T47D (cell line): ENCODE measurements around the gene KCTD11.
A peak's percentile ranks its signal among the peaks of the same experiment; 100 is the strongest.
"Not testable (repeated sequence)": the region's sequence is repeated elsewhere in the genome, so short reads cannot be mapped to it uniquely, and the experiment has no call there.

Source experiments
- DNase-seq, 2 experiments: peaks; one replicate each; pipeline versions ENCODE4 v3.0.0 to v3.0.0-alpha.2; 2011 to 2012; ENCODE audit warnings: low read depth in 1 of 2, low spot score in 1 of 2
- JUND ChIP-seq: IDR thresholded peaks from 2 replicates; pipeline ENCODE4 v1.6.1; 2012; ENCODE audit warnings: low read depth
- in situ Hi-C: cut with HindIII; loops from 2 replicates; pipeline ENCODE4 v1.10.0; 2016; ENCODE audit warnings: low sequenced_read_pairs, low pct_unique_long_range_greater_than_20kb

Gene KCTD11

DNA sequence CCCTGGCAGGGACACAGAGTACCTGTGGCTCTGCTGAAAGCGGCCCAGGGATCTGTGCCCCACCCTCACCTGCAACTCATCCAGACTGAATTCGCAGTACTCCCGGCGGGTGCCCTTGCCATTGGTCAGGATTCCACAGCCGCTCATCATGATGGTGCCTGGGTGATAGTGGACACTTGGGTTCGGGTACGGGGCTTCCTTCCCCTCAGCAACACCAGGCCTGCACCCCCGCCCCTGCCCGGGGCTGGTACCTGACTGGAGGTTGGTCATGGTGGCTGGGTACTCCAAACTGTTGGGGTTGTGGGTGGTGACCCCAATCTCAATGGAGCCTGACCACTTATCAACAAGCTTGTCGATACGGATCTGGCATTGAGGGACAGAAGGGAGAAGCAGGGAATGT is 25.8 kb upstream of the KCTD11 start:
- no peak for TF ChIP-seq JUND
- in situ Hi-C loops: no loop called here
- no peak for DNase-seq

DNA sequence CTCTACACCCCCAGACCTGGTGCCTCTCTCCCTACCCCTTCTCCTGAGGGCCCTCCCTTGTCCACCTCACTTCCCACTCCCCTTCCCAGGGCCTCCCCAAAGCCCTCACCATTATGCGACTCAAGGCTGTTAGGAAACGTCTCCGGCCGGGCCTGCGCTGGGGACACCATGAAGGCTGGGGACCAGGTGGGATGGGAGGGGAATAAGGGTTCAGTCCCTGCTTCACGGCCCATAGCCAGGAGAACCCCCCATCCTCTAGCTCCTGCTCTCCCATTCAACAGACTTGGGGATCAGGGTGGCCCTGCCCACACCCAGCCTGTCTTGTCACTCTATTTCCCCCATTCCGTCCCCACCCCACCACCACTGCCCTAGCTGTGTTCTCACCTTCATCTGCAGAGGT is 24.9 kb upstream of the KCTD11 start:
- DNase-seq: no peak
- no peak for TF ChIP-seq JUND
- in situ Hi-C loops: no loop called here

DNA sequence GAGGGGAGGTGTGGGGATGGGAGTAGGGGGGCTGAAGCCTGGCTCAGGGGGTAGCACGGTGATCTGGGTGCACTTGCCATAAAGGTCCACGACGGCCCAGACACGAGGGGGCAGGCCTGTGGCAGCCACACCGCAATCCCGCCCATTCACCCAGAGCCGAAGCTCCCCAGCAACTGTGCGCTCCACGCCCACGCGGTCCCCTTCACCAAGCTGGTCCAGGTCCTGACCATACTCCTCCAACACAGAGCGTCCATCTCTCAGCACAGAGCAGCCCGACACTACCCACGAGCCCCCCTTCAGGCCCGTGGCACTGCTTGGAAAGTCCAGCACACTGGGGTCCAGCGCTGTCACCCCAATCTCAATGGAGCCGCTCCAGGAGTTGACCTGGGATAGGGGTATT is 24.5 kb upstream of the KCTD11 start:
- DNase-seq: no peak
- no peak for TF ChIP-seq JUND

DNA sequence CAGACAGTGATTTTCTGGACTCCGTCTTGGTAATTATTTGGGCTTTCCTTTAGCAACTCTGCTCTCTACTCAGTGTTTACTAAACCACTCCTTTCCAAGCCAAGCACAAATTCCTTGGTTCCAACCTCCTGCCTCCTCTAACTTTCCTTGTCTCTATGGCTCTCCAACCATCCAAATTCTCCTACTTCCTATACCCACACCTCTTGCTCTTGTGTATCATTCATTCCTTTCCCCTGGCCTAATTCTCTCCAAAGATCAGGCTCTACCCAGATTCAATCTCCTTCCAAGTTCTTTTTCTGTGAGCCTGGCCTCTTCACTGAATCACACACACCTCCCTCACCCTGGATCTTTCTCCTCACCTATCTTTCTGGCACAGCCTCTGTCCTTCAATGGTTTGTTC is 24.0 kb upstream of the KCTD11 start:
- no peak for TF ChIP-seq JUND
- in situ Hi-C loops: no loop called here
- no peak for DNase-seq

More for the DNA sequence above, 24.5 kb upstream of the KCTD11 start:
- in situ Hi-C loops: no loop called here

DNA sequence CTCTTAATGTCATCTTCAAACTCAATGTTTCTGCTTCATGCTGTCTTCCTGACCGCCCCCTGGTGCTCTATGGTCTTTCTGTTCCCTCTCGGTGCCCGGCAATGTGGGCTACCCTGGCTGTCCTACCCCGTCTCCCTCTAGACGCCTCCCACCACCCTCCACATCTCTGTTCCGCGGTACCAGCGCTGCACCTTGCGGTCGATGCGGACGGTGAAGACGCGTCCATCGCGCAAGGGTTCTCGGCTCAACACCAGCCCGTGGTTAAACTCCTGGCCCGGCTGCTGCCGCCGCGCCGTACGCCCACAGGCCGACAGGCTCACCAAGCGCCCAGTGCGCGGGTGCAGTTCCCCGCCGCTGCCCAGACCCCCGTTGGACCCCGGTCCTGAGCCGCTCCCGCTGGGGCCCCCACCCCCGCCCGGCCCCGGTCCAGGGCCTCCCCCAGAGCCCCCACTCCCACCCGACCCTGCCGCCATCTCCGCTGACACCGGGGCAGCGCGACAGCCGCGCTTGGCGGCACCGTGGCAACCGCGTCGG is 23.1 kb upstream of the KCTD11 start, which contains the start of gene NEURL4:
Gene NEURL4, minus strand, starts transcription at position 496 of the 534 bp plus-strand sequence. Its CDS starts 23 bp downstream, at position 473.
- no peak for TF ChIP-seq JUND
- in situ Hi-C loops: no loop called here
- no peak for DNase-seq

DNA sequence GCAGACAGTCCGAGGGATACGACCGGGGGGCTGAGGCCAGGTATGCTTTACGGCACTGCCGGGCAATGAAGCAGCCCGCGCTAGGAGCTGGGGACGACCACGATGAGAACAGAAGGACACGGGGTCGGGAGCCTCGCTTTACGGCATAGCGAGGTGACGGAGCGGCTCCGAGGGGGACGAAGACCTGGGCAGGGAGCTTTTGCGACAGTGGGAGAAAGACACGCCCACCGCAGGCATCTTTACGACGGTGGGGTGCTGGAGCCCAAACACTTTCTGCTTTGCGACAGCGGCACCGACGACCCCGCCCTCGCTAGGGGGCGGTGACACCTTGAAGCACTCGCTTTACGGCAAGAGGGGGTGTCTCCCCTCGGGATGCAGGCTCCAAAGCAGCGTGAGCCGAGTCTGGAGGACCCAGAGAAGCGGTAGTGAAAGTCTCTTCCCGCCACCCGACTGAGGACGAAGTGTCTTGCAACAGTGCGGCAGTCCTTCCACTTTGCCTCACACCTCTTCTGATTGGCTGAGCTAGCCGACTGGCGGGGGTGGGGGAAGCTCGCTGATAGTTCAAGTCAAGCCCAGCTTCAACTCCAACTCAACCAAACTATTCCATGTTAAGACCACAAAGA is 22.5 kb upstream of the KCTD11 start:
- peak; percentile 96 to 98 for DNase-seq

DNA sequence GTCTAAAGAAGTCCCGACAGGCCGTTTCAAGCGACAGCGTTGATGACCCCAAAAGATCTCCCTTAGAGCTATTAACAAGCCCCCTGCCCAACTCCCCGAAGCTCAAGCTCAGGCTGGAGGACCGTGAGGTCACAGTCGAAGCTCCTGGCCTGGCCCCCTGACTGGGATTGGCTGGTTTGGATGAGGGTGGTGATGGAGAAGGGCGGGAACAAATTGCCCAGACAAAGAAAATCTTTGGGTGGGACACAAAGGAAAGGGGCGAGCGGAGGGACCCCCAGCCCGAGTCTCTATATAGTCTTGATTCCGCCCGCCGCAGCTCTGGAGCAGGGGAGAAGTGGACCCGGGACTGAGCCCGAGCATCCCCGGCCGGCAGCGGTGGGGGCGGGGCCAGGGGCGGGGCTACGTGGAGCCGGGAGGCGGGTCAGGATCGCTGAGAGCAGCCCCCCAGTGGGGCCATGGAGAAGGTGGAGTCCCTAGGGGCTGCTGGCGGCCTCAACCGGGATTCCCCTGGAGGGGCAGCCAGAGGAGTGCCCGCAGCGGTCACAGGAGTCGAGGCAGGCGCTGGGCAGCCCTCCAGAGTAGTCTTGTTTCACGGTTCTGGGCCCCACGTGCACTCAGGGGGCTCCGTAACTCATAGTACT is 21.8 kb upstream of the KCTD11 start:
- in situ Hi-C loops: no loop called here
- no peak for TF ChIP-seq JUND
- DNase-seq: peak; percentile 80 to 82

More for the DNA sequence above, 22.5 kb upstream of the KCTD11 start:
- no peak for TF ChIP-seq JUND
- in situ Hi-C loops: no loop called here

DNA sequence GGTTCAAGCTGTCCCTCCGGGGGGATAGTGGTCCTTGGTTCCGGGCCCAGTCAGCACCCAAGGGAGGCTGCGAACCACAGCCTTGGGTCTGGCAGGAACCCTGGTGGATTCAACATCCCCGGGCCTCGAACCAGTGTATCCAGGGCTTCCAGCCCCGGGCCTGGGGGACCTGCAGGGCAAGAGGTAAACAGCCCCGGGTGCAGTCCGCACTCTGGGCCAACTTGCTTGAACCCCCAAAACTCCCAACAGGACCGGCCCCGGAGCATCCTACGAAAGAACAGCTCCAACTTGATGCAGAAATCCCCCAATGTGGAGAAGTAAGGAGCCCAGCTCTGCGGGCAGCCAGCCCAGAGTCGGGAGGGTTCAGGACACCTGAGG is 21.3 kb upstream of the KCTD11 start:
- no peak for DNase-seq
- TF ChIP-seq JUND: no peak
- in situ Hi-C loops: no loop called here

DNA sequence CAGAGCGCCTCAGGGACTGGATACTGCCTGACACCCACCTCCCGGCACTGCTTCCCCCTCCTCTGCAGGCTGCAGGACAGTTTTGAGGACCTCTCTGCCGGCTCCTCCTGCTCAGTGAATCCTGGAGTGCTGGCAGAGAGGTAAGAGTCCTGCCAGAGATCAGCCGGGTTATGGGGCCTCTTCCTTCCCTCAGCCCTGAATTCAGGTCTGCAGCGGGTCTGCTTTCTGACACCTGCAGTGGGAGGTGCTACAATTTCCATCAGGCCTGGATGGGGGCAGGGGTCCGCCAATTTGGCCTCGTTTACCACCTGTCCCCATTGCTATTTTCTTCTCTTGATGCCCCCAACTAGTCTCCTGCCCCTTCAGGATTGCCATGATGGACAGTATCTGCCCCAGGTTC is 19.9 kb upstream of the KCTD11 start:
- TF ChIP-seq JUND: no peak
- no peak for DNase-seq
- in situ Hi-C loops: no loop called here

DNA sequence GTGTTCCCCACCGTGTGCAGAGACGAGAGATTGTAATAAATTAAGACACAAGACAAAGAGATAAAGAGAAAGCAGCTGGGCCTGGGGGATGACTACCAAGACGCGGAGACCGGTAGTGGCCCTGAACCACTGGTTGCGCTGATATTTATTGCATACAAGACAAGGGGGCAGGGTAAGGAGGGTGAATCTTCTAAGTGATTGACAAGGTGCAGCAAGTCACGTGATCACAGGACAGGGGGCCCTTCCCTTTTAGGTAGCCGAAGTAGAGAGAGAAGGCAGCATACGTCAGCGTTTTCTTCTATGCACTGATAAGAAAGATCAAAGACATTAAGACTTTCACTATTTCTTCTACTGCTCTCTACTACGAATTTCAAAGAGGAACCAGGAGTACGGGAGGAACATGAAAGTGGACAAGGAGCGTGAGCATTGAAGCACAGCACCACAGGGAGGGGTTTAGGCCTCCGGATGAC is 19.3 kb upstream of the KCTD11 start:
- in situ Hi-C loops, DNase-seq: not testable (repeated sequence)

DNA sequence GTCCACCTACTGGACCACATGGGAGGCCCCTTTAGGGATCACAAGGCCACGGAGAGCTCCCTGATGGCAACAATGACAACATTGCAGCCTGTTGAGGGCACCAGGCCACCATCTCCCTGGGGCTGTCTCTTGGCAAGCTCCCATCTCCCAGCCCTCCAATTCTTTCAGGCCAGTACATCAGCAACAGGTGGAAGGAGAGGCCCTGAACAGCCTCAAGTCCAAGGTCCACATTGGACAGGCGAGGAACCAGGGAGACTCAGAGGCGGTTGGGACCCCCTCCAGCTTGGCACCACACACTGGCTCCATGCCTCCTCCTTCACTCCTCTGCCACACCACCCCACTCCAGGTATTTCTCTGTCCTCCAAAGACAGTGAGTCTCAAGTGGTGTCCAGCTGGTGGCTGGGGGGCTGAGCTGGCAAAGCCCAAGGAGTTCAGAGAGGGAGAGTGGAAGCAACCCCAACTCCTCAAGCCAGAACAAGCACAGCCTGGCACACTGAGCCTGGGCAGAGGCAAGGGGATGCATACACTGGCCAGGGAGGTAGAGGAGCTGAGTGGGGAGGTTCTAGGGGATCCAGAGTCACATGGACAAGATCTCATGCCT is 16.9 kb upstream of the KCTD11 start:
- no peak for DNase-seq
- TF ChIP-seq JUND: no peak
- in situ Hi-C loops: no loop called here

DNA sequence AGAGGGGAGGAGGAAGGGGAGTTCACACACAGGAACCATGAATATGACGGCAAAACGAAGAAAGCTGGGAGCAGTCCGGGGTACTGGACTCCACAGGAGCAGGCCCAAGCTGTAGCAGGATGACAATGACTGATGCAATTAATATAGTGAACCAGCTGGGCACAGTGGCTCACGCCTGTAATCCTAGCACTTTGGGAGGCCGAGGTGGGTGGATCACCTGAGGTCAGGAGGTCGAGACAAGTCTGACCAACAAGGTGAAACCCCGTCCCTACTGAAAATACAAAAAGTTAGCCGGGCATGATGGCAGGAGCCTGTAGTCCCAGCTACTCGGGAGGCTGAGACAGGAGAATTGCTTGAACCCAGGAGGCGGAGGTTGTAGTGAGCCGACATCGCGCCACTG is 16.2 kb upstream of the KCTD11 start:
- DNase-seq, in situ Hi-C loops: not testable (repeated sequence)

DNA sequence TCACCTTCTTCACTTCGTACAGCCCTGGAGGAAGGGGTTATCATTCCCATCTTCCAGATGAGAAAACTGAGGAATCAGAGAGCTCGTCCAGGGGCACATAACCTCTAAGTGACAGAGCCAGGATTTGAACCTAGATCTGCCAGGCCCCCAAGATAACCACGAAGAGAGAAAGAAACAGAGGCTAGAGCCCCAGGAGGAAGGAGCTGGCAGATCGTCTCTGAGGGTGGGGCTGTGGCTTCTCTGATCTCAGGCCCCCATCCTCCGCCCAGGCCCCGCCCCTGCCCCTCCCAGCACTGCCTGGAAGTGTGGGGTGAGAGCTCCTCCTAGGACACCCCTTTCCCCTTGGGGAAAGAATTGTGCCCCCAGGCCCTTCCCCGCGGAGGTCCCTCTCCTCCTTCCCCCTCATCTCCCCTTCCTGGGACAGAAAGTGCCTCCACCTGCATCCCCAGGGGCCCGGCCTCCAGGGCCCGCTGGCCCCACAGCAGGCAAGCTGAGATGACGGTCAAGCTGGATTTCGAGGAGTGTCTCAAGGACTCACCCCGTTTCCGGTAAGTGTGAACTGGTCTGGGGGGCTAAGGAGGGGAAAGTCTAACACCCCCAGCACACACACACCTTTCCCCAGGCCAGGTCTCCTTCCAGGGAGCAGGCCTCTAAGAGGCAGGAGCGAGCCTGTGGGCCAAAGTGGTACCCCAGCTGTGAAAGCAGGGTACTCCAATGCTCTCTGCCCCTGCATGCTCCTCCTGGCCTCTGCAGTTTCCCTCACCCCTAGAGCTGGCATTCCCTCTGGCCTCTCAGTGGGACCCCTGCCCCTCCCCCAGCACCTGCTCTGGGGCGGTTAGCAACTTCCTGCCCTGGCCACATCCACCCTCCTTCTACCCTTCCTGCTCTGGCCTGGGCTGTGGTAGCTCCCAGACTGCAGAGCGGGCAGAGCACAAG is 15.5 kb upstream of the KCTD11 start, which contains the start of gene ACAP1:
Gene ACAP1, plus strand, starts transcription at position 290 of the 936 bp plus-strand sequence. Its CDS starts 206 bp downstream, at position 496.
- in situ Hi-C loops: no loop called here
- DNase-seq: no peak
- TF ChIP-seq JUND: no peak

DNA sequence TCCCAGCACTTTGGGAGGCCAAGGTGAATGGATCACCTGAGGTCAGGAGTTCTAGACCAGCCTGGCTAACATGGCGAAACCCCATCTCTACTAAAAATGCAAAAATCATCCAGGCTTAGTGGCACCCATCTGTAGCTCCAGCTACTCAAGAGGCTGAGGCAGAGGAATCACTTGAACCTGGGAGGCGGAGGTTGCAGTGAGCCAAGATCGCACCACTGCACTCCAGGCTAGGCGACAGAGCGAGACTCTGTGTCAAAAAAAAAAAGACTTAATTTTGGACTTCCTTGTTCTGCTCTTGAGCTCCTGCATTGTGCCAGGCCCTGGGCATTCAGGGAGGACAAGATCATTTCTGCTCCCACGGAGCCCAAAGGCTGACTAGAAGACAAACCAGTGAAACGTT is 14.4 kb upstream of the KCTD11 start:
- in situ Hi-C loops, DNase-seq: not testable (repeated sequence)
